Stimulated activated CD8-positive, alpha-beta memory T cell treated with anti-CD3 and anti-CD28 coated beads, Interleukin-12 subunit alpha, Interleukin-12 subunit beta, amount 100 ng/mL, for 24 hours (primary cell): ENCODE results near the gene USP17L22.
"Not testable (repeated sequence)": the region's sequence is repeated elsewhere in the genome, so short reads cannot be mapped to it uniquely, and the experiment has no call there.

ENCODE experiments used
- DNase-seq: peaks from one replicate; pipeline ENCODE4 v3.0.0-alpha.2; 2020; ENCODE audit errors: extremely low read depth

USP17L22 gene

GRCh38 chr4:9267319-9267718 is at the start of gene USP17L22:
TSS of gene USP17L22 (plus strand) at chr4:9267619. CDS start at chr4:9267619, 0 bp downstream.
- DNase-seq = not testable (repeated sequence)

GRCh38 chr4:9219852-9220251 is 47.6 kb upstream of the USP17L22 start, which contains the start of gene USP17L12:
TSS of gene USP17L12 (plus strand) at chr4:9220152. CDS start at chr4:9220152, 0 bp downstream.
- not testable (repeated sequence) for DNase-seq

GRCh38 chr4:9224596-9224995 is 42.8 kb upstream of the USP17L22 start, which contains the start of gene USP17L13:
TSS of gene USP17L13 (plus strand) at chr4:9224896. CDS start at chr4:9224896, 0 bp downstream.
- DNase-seq = not testable (repeated sequence)

- DNase-seq = not testable (repeated sequence)
Measured at GRCh38 chr4:9230249-9230648, 37.2 kb upstream of the USP17L22 start.

- DNase-seq = not testable (repeated sequence)
Measured at GRCh38 chr4:9234085-9234484, 33.3 kb upstream of the USP17L22 start, which contains the start of gene USP17L15. TSS of gene USP17L15 (plus strand) at chr4:9234385. CDS start at chr4:9234385, 0 bp downstream.

- not testable (repeated sequence) for DNase-seq
Measured at GRCh38 chr4:9238461-9238860, 29.0 kb upstream of the USP17L22 start.

- DNase-seq = not testable (repeated sequence)
Measured at GRCh38 chr4:9243579-9243978, 23.8 kb upstream of the USP17L22 start, which contains the start of gene USP17L17. TSS of gene USP17L17 (plus strand) at chr4:9243879. CDS start at chr4:9243879, 0 bp downstream.

GRCh38 chr4:9247953-9248680 is 19.3 kb upstream of the USP17L22 start, which contains the start of gene USP17L18:
TSS of gene USP17L18 (plus strand) at chr4:9248630. CDS start at chr4:9248630, 0 bp downstream.
- not testable (repeated sequence) for DNase-seq

- DNase-seq = not testable (repeated sequence)
Measured at GRCh38 chr4:9253078-9253477, 14.3 kb upstream of the USP17L22 start, which contains the start of gene USP17L19. TSS of gene USP17L19 (plus strand) at chr4:9253378. CDS start at chr4:9253378, 0 bp downstream.

- DNase-seq = not testable (repeated sequence)
Measured at GRCh38 chr4:9257824-9258223, 9.6 kb upstream of the USP17L22 start, which contains the start of gene USP17L20. TSS of gene USP17L20 (plus strand) at chr4:9258124. CDS start at chr4:9258124, 0 bp downstream.

- not testable (repeated sequence) for DNase-seq
Measured at GRCh38 chr4:9262572-9262971, 4.8 kb upstream of the USP17L22 start, which contains the start of gene USP17L21. TSS of gene USP17L21 (plus strand) at chr4:9262872. CDS start at chr4:9262872, 0 bp downstream.

GRCh38 chr4:9271719-9272118 is 4.3 kb downstream of the USP17L22 start:
- DNase-seq = not testable (repeated sequence)
